GM12872 (cell line): ENCODE measurements around the gene SLC35E3.

ENCODE experiments used
- TF ChIP-seq, protein P1 (sequence below): IDR thresholded peaks from 3 replicates; pipeline ENCODE4 v1.5.1; 2011; ENCODE audit warnings: low read depth, mild to moderate bottlenecking, low read length, moderate library complexity; ENCODE audit not compliant: insufficient read depth

Gene SLC35E3

DNA sequence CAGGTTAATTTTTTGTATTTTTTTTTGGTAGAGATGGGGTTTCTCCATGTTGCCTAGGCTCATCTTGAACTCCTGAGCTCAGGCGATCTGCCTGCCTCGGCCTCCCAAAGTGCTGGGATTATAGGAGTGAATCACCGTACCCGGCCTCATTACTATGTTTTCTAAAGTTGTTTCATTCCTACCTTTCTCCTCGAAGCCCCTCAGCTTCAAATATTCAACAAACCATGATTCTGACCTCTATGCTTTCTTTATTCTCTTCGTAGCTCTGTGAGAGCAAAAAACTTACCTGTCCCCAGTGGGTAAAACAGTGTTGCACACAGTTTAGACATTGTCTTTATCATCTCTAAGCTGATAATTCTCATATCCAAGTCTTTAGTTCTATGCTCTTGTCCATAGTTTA is 35.8 kb downstream of the SLC35E3 start:
- TF ChIP-seq, protein P1, sequence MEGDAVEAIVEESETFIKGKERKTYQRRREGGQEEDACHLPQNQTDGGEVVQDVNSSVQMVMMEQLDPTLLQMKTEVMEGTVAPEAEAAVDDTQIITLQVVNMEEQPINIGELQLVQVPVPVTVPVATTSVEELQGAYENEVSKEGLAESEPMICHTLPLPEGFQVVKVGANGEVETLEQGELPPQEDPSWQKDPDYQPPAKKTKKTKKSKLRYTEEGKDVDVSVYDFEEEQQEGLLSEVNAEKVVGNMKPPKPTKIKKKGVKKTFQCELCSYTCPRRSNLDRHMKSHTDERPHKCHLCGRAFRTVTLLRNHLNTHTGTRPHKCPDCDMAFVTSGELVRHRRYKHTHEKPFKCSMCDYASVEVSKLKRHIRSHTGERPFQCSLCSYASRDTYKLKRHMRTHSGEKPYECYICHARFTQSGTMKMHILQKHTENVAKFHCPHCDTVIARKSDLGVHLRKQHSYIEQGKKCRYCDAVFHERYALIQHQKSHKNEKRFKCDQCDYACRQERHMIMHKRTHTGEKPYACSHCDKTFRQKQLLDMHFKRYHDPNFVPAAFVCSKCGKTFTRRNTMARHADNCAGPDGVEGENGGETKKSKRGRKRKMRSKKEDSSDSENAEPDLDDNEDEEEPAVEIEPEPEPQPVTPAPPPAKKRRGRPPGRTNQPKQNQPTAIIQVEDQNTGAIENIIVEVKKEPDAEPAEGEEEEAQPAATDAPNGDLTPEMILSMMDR, result no peak

DNA sequence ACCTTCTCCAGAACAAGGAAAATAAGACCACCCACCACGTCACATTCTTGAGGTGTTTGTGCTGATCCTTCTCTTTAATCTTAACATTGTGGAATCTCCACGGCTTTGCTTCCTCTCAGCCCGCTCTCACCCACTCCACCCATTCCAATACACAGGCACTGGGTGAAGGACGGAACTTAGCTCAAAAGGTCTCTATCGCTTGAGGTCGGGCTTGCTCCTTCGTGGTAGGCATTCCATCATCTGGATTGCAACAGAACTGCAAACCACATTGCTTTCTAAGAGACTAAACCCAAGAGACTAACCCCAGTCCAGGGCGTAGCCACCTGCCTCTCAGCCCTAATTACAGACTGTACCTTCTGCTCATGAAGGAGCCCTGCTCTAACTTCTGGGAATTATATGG is 38.0 kb downstream of the SLC35E3 start:
- TF ChIP-seq, protein P1, result no peak

DNA sequence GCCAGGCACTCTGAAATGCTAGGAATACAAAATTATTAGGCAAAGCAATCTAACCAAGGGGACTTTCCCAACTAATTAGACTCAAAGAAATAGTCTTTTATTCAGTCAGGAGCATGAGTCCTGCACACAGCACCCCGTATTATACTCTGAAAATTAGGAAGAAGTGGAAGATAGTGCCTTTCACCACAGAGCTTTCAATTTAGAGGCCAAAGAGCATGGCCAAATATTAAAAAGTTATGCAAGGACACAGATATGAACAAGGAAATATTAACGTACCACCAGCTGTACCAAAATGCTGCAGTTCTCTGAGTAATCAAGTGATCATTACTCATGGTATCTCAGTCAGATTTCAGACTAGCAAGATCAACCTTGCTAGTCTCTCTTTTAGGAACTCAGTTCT is 39.4 kb downstream of the SLC35E3 start:
- TF ChIP-seq, protein P1, result no peak

DNA sequence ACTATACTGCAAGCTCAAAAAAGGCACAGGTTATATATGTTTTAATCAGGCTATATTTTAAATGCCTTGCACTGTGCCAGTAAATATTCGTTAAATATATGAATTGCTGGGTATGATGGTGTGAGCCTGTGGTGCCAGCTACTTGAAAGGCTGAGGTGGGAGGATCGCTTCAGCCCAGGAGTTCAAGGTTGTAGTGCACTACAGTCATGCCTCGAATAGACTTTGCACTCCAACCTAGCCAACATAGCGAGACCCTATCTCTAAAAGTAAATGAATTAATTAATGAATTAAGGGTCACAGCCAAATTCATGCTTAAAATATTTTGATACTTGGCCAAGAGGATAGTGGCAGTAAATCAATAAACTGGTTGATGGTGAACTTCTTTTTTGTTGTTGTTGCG is 39.8 kb downstream of the SLC35E3 start:
- TF ChIP-seq, protein P1, result no peak

DNA sequence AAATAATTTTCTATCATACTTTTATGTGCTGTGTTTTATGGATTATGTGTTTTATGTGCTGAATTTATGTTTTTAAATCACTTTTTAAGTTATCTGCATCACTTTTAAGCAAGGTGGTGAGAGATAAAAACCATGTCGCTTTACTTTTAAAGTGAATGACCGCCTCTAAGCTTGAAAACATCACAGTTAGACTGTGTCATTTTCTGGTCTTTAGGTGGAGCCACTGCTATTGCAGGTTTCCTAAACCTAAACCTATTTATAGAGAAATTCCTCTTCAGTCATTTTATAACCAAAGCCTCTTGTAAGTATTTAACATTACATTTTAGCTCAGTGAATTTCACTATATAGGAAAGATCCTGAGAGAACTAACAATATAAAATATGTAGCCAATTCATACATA is 41.0 kb downstream of the SLC35E3 start:
- TF ChIP-seq, protein P1, result 0 out of 3 replicates have a peak, but pooled peaks have one; percentile 5

DNA sequence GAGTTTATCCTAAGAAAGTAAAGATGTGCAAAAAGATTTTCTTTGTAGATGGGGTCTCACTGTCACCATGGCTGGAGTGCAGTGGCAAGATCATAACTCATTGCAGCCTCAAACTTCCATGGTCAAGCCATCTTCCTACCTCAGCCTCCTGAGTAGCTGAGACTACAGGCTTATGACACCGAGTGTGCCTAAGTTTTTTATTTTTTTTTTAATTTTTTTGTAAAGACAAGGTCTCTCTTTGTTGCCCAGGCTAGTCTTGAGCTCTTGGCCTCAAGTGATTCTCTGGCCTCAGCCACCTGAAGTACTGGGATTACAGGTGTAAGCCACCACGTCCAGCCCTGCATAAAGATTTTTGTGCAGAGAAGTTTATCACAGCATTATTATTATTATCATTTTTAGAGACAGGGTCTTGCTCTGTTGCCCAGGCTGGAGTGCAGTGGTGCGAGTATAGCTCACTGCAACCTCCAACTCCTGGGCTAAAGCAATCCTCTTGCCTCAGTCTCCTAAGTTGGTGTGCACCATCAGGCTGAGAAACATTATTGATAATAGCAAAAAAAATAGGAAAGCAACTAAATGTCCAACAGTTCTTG is 42.7 kb downstream of the SLC35E3 start:
- TF ChIP-seq, protein P1, result no peak

DNA sequence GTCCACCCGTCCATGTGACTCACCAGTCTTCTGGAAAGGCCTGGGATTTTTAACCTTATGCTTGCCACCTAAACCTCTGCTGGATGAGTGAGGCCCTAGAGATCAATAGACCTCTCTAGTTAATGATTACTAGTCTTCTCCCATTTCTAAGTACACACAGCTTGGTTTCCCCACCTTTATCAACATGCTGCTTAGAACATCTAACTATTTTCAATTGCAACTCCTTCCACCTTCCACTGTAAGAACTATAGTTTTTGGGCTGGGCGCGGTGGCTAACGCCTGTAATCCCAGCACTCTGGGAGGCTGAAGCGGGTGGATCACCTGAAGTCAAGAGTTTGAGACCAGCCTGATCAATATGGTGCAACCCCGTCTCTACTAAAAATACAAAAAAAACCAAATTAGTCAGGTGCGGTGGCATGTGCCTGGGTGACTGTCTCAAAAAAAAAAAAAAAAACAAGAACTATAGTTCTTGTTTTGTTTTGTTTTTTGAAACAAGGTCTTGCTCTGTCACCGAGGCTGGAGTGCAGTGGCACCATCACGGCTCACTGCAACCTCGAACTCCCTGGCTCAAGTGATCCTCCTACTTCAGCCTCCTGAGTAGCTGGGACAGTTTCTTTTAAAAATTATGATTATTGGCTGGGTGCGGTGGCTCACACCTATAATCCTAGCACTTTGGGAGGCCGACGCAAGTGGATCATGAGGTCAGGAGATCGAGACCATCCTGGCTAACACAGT is 43.3 kb downstream of the SLC35E3 start:
- TF ChIP-seq, protein P1, result no peak
